HG03571 (cell line): Measurements from ENCODE around the gene NAT10.
"Not testable (repeated sequence)": the region's sequence is repeated elsewhere in the genome, so short reads cannot be mapped to it uniquely, and the experiment has no call there.

Experiments used
- ATAC-seq: cut with Tn5 transposase; IDR thresholded peaks from one replicate; pipeline ENCODE4 v1.9.1; 2021; ENCODE audit not compliant: unreplicated experiment

The NAT10 gene

GRCh38 chr11:34105079-34105956 lies at the start of gene NAT10:
NAT10 (plus strand) TSS chr11:34105629; CDS start chr11:34108226, 2,597 bp downstream.
- peak; percentile 85 for ATAC-seq

GRCh38 chr11:34056672-34057071 lies 48.8 kb upstream of the NAT10 start:
- no peak for ATAC-seq

GRCh38 chr11:34063061-34063795 lies 42.2 kb upstream of the NAT10 start:
- ATAC-seq: no peak

- ATAC-seq: no peak
Measured at GRCh38 chr11:34064291-34064690, 41.1 kb upstream of the NAT10 start.

- ATAC-seq: no peak
Measured at GRCh38 chr11:34065505-34066203, 39.8 kb upstream of the NAT10 start.

- not testable (repeated sequence) for ATAC-seq
Measured at GRCh38 chr11:34066766-34067165, 38.7 kb upstream of the NAT10 start.

- peak; percentile 62 for ATAC-seq
Measured at GRCh38 chr11:34067383-34068065, 37.9 kb upstream of the NAT10 start.

GRCh38 chr11:34068111-34068510 lies 37.3 kb upstream of the NAT10 start:
- ATAC-seq: no peak

GRCh38 chr11:34071306-34071705 lies 34.1 kb upstream of the NAT10 start:
- ATAC-seq: not testable (repeated sequence)

- ATAC-seq: no peak
Measured at GRCh38 chr11:34072041-34072440, 33.4 kb upstream of the NAT10 start.

GRCh38 chr11:34072832-34073231 lies 32.6 kb upstream of the NAT10 start:
- ATAC-seq: no peak

GRCh38 chr11:34074391-34074790 lies 31.0 kb upstream of the NAT10 start:
- ATAC-seq: no peak

GRCh38 chr11:34075178-34075820 lies 30.1 kb upstream of the NAT10 start:
- ATAC-seq: no peak

- no peak for ATAC-seq
Measured at GRCh38 chr11:34080609-34081008, 24.8 kb upstream of the NAT10 start.

- ATAC-seq: no peak
Measured at GRCh38 chr11:34084637-34085036, 20.8 kb upstream of the NAT10 start.

- peak; percentile 68 for ATAC-seq
Measured at GRCh38 chr11:34086554-34087283, 18.7 kb upstream of the NAT10 start.

- ATAC-seq: no peak
Measured at GRCh38 chr11:34091825-34092224, 13.6 kb upstream of the NAT10 start.

GRCh38 chr11:34094900-34095299 lies 10.5 kb upstream of the NAT10 start:
- not testable (repeated sequence) for ATAC-seq

- ATAC-seq: no peak
Measured at GRCh38 chr11:34098813-34099212, 6.6 kb upstream of the NAT10 start.

- ATAC-seq: no peak
Measured at GRCh38 chr11:34104680-34105078, 750 bp upstream of the NAT10 start.
